ENCODE data around the gene CENPU.
A peak's percentile ranks its signal among the peaks of the same experiment; 100 is the strongest.

The CENPU gene

GRCh38 chr4:184649026-184649970 is 84.6 kb downstream of the CENPU start, which contains the start of the genes CASP3 and PRIMPOL:
TSS of gene CASP3 (minus strand) at chr4:184649447. CDS start at chr4:184638453, 10,994 bp downstream.
TSS of gene PRIMPOL (plus strand) at chr4:184649738. CDS start at chr4:184657141, 7,403 bp downstream.
- Histone ChIP-seq H3K27ac (replicated peaks) (peak within 1 kb of the TSS; percentile 88), H3K4me3 (replicated peaks; ENCODE audit: insufficient read depth, low read length) (peak within 1 kb of the TSS; percentile 78), H3K27me3 (ENCODE audit: insufficient read depth, poor library complexity, severe bottlenecking) (no peaks in the 10 kb centered on the region)
- TF ChIP-seq CTCF (IDR thresholded peaks at IDR 0.05; ENCODE audit: insufficient read depth, low read length) = no peak
- peak; percentile 45; the same call in 1 of the 2 replicates for TF ChIP-seq GABPA (IDR thresholded peaks at IDR 0.05; ENCODE audit: low read depth)
- peak; percentile 77; the same call in 1 of the 2 replicates for TF ChIP-seq POLR2AphosphoS5 (IDR thresholded peaks at IDR 0.05; ENCODE audit: low read depth)
- peak; percentile 72 to 96 for DNase-seq (ENCODE audit: low read depth in 1 of 2, low spot score in 1 of 2)

- Histone ChIP-seq H3K27ac (replicated peaks) (peak overlapping the region; percentile 88), H3K4me3 (replicated peaks; ENCODE audit: insufficient read depth, low read length) (peak overlapping the region; percentile 74), H3K27me3 (ENCODE audit: insufficient read depth, poor library complexity, severe bottlenecking) (no peaks in the 10 kb centered on the region)
- DNase-seq (ENCODE audit: low read depth in 1 of 2, low spot score in 1 of 2) = peak in 1 of 2 experiments; percentile 41
- TF ChIP-seq CTCF (IDR thresholded peaks at IDR 0.05; ENCODE audit: insufficient read depth, low read length) (no peak), REST (IDR thresholded peaks at IDR 0.05; ENCODE audit: insufficient replicate concordance, low read depth) (no peak), POLR2AphosphoS5 (IDR thresholded peaks at IDR 0.05; ENCODE audit: low read depth) (no peak), SPI1 (IDR thresholded peaks at IDR 0.05; ENCODE audit: borderline replicate concordance, low read depth) (no peak), GABPA (IDR thresholded peaks at IDR 0.05; ENCODE audit: low read depth) (no peak)
These were observed 85.4 kb downstream of the CENPU start for GRCh38 chr4:184648313-184649025.

- TF ChIP-seq SPI1 (IDR thresholded peaks at IDR 0.05; ENCODE audit: borderline replicate concordance, low read depth) = no peak
- TF ChIP-seq GABPA (IDR thresholded peaks at IDR 0.05; ENCODE audit: low read depth) = no peak
- no peak overlapping the region for H3K27ac ChIP-seq (replicated peaks)
- DNase-seq (ENCODE audit: low read depth in 1 of 2, low spot score in 1 of 2) = no peak
- H3K4me3 ChIP-seq (replicated peaks; ENCODE audit: insufficient read depth, low read length) = peak overlapping the region; percentile 74
- no peaks in the 10 kb centered on the region for H3K27me3 ChIP-seq (ENCODE audit: insufficient read depth, poor library complexity, severe bottlenecking)
These were observed 85.9 kb downstream of the CENPU start for GRCh38 chr4:184648054-184648312.

GRCh38 chr4:184647266-184648053 is 86.4 kb downstream of the CENPU start:
- TF ChIP-seq REST (IDR thresholded peaks at IDR 0.05; ENCODE audit: insufficient replicate concordance, low read depth) (no peak), CTCF (IDR thresholded peaks at IDR 0.05; ENCODE audit: insufficient read depth, low read length) (no peak), GABPA (IDR thresholded peaks at IDR 0.05; ENCODE audit: low read depth) (no peak), POLR2AphosphoS5 (IDR thresholded peaks at IDR 0.05; ENCODE audit: low read depth) (no peak), SPI1 (IDR thresholded peaks at IDR 0.05; ENCODE audit: borderline replicate concordance, low read depth) (no peak)
- Histone ChIP-seq H3K4me3 (replicated peaks; ENCODE audit: insufficient read depth, low read length) (no peak overlapping the region; the same call in 1 of the 2 replicates), H3K27ac (replicated peaks) (no peak overlapping the region), H3K27me3 (ENCODE audit: insufficient read depth, poor library complexity, severe bottlenecking) (no peaks in the 10 kb centered on the region)
- DNase-seq (ENCODE audit: low read depth in 1 of 2, low spot score in 1 of 2) = no peak
